Liver (tissue), 3 donors: ENCODE data around the gene APBA2.

ENCODE experiments used
- ATF3 ChIP-seq: IDR thresholded peaks from 2 replicates; pipeline ENCODE4 v1.6.1; 2016; ENCODE audit warnings: antibody characterized with exemption
- JUND ChIP-seq, 2 donors: IDR thresholded peaks; 2 replicates each; pipeline ENCODE4 v1.6.1; 2016; ENCODE audit warnings: antibody characterized with exemption in 2 of 2
- RAD21 ChIP-seq, 2 donors: IDR thresholded peaks; 2 replicates each; pipeline ENCODE4 v1.6.1; 2016; ENCODE audit warnings: antibody characterized with exemption in 2 of 2, mild to moderate bottlenecking in 2 of 2
- REST ChIP-seq: IDR thresholded peaks from 2 replicates; pipeline ENCODE4 v1.6.1; 2016; ENCODE audit warnings: antibody characterized with exemption, mild to moderate bottlenecking
- SP1 ChIP-seq: IDR thresholded peaks from 2 replicates; pipeline ENCODE4 v1.6.1; 2018; ENCODE audit warnings: antibody characterized with exemption, mild to moderate bottlenecking
- TAF1 ChIP-seq: conservative IDR thresholded peaks from 2 replicates; pipeline ENCODE4 v1.6.1; 2016; ENCODE audit warnings: antibody characterized with exemption, mild to moderate bottlenecking
- YY1 ChIP-seq: IDR thresholded peaks from 2 replicates; pipeline ENCODE4 v1.6.1; 2016; ENCODE audit warnings: antibody characterized with exemption, mild to moderate bottlenecking
- TF ChIP-seq, protein P1 (sequence below): IDR thresholded peaks from 2 replicates; pipeline ENCODE4 v1.6.1; 2016; ENCODE audit warnings: antibody characterized with exemption
- TF ChIP-seq, protein P2 (sequence below): fragments of 150-350 bp; IDR thresholded peaks from 2 replicates; pipeline ENCODE4 v1.5.1; 2017; ENCODE audit warnings: improper control_type of control experiment, low read depth, low read length; ENCODE audit not compliant: missing input control
- TF ChIP-seq, protein P3 (sequence below): IDR thresholded peaks from 2 replicates; pipeline ENCODE4 v1.6.1; 2016; ENCODE audit warnings: antibody characterized with exemption
- donor health status: healthy.
- donor health status: healthy.

DNA sequence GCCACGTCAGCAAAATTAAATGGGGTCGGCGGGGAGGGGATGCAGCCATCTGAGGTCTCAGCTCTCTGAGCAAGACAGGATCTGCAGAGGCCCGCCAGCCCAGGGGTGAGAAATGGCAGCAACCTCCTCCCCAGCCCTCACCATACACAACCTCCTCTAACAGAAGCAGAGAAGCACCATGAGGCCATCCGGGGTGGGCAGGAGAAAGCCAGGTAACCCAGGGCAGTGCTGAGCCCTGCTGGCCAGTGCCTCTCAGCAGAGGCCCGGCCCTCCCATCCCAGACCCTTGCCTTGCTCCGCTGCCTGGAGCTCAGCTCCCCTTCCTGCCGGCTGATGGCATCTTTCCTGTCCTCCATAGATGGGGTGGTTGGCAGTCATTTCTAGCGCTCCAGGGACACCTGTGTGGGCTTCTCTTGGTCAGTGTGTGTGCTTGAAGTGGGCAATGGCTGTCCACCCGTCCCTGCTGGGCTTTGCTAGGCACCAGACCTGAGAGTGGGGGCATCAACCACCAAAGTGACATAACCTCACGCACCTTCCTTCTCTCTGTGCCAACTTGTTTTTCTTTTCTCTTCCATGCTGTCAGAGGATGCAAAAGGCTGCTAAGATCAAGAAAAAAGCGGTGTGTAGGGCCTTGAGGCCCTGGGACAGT lies 208.0 kb downstream of the APBA2 start:
- TF ChIP-seq, protein P1, sequence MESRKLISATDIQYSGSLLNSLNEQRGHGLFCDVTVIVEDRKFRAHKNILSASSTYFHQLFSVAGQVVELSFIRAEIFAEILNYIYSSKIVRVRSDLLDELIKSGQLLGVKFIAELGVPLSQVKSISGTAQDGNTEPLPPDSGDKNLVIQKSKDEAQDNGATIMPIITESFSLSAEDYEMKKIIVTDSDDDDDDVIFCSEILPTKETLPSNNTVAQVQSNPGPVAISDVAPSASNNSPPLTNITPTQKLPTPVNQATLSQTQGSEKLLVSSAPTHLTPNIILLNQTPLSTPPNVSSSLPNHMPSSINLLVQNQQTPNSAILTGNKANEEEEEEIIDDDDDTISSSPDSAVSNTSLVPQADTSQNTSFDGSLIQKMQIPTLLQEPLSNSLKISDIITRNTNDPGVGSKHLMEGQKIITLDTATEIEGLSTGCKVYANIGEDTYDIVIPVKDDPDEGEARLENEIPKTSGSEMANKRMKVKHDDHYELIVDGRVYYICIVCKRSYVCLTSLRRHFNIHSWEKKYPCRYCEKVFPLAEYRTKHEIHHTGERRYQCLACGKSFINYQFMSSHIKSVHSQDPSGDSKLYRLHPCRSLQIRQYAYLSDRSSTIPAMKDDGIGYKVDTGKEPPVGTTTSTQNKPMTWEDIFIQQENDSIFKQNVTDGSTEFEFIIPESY, result no peak
- TF ChIP-seq, protein P2, sequence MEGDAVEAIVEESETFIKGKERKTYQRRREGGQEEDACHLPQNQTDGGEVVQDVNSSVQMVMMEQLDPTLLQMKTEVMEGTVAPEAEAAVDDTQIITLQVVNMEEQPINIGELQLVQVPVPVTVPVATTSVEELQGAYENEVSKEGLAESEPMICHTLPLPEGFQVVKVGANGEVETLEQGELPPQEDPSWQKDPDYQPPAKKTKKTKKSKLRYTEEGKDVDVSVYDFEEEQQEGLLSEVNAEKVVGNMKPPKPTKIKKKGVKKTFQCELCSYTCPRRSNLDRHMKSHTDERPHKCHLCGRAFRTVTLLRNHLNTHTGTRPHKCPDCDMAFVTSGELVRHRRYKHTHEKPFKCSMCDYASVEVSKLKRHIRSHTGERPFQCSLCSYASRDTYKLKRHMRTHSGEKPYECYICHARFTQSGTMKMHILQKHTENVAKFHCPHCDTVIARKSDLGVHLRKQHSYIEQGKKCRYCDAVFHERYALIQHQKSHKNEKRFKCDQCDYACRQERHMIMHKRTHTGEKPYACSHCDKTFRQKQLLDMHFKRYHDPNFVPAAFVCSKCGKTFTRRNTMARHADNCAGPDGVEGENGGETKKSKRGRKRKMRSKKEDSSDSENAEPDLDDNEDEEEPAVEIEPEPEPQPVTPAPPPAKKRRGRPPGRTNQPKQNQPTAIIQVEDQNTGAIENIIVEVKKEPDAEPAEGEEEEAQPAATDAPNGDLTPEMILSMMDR, result no peak
- TF ChIP-seq, protein P3, sequence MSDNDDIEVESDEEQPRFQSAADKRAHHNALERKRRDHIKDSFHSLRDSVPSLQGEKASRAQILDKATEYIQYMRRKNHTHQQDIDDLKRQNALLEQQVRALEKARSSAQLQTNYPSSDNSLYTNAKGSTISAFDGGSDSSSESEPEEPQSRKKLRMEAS, result no peak
- no peak for TF ChIP-seq SP1
- TF ChIP-seq ATF3, result no peak
- no peak for TF ChIP-seq REST
- no peak for TF ChIP-seq RAD21 (IDR thresholded peaks at IDR 0.05)
- no peak for TF ChIP-seq YY1
- no peak for TF ChIP-seq TAF1
- TF ChIP-seq JUND (IDR thresholded peaks at IDR 0.05), result no peak
